Gastrocnemius medialis (tissue), 4 donors: ENCODE data around the gene IQGAP2. TPM values are rescaled to one million over a fixed set of nuclear protein-coding genes. Genes with fewer than 3 reads are reported as not detected.
A peak's percentile ranks its signal among the peaks of the same experiment; 100 is the strongest.

Experiments
- ATAC-seq, 2 donors: fragments of 150-250 bp; one replicate each; pipeline ENCODE4 v1.9.1; 2016
- DNase-seq, 2 donors: peaks; one replicate each; pipeline ENCODE4 v3.0.0-alpha.2; 2019
- H3K27ac ChIP-seq, 4 donors: fragments of 200-600 bp; sonication (generic); 1 replicate in 1 of 4; 2 replicates in 3 of 4; pipeline ENCODE4 v1.5.1; 2016 to 2018; ENCODE audit warnings: mild to moderate bottlenecking in 2 of 4, moderate library complexity in 1 of 4
- H3K27me3 ChIP-seq, 3 donors: fragments of 200-600 bp; sonication (generic) in 2 of 3; 1 replicate in 1 of 3; 2 replicates in 2 of 3; pipeline versions ENCODE4 v1.5.1 to v1.6.0; 2016 to 2019; ENCODE audit warnings: mild to moderate bottlenecking in 1 of 3, moderate library complexity in 1 of 3
- H3K36me3 ChIP-seq, 2 donors: fragments of 200-600 bp; sonication (generic) in 1 of 2; one replicate each; pipeline ENCODE4 v1.5.1; 2017 to 2018
- H3K4me1 ChIP-seq, 2 donors: fragments of 200-600 bp; sonication (generic) in 1 of 2; one replicate each; pipeline ENCODE4 v1.5.1; 2016 to 2017; ENCODE audit warnings: mild to moderate bottlenecking in 2 of 2
- H3K4me3 ChIP-seq, 4 donors: fragments of 200-600 bp; sonication (generic) in 3 of 4; 1 replicate in 1 of 4; 2 replicates in 3 of 4; pipeline ENCODE4 v1.5.1; 2016 to 2019; ENCODE audit warnings: mild to moderate bottlenecking in 2 of 4
- H3K9me3 ChIP-seq, 3 donors: fragments of 200-600 bp; sonication (generic) in 2 of 3; 1 replicate in 1 of 3; 2 replicates in 2 of 3; pipeline ENCODE4 v1.5.1; 2016 to 2019
- POLR2A ChIP-seq, 2 donors: fragments of 450-650 bp; IDR thresholded peaks; one replicate each; pipeline ENCODE4 v1.6.1; 2017; ENCODE audit warnings: antibody characterized with exemption in 2 of 2, mild to moderate bottlenecking in 2 of 2, moderate library complexity in 2 of 2
- in situ Hi-C, 4 donors: fragments of 200-750 bp; cut with MboI; loops; one replicate each; pipeline versions ENCODE4 v1.15.0 to v1.8.0; 2017; ENCODE audit warnings: low sequenced_read_pairs in 4 of 4
- intact Hi-C: fragments of 100-400 bp; cut with DNase I; formaldehyde crosslinking; loops from one replicate; pipeline ENCODE4 v1.15.1; 2023; ENCODE audit warnings: low total_unique reads
- total RNA-seq, 4 donors: library from RNA; depleted of rRNA; stranded (reverse); fragments of >200 nt; gene quantifications; one replicate each; pipeline versions ENCODE4 v1.1.0 to v1.2.3, GENCODE V29; 2016
- TF ChIP-seq, protein P1 (sequence below), 5 experiments: fragments of 450-650 bp in 3 of 5; fragments of 200-600 bp in 2 of 5; sonication (generic) in 2 of 5; IDR thresholded peaks in 4 of 5; conservative IDR thresholded peaks in 1 of 5; 1 replicate in 4 of 5; 2 replicates in 1 of 5; pipeline ENCODE4 v1.5.1; 2016 to 2019; ENCODE audit warnings: antibody characterized with exemption in 5 of 5, mild to moderate bottlenecking in 3 of 5, moderate library complexity in 3 of 5

Gene IQGAP2
- total RNA-seq, 4 donors from 2014 or later = 1.5 to 6.8 (median 2.5) TPM

DNA sequence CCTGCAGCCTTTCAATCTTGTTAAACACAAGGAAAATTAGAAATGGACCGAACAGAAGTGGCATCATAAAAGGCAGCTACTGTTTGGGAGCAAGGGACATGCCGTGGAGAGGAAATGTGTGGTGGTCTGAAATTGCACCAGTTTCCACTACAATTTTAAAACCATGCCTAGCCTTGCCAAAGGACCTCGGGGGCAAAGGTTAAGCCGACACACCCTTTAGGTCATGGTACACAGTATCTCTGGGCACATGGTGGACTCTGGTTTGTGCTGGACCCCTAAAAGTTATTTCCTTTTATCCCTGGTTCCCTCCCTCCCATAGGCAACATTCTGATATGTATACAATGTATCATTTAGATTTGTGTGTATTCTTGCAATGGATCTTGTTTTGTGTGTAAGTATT, 142.1 kb downstream of the IQGAP2 start:
- no peaks in the 10 kb centered on the region for H3K9me3 ChIP-seq
- in situ Hi-C loops = no loop called here
- intact Hi-C loops = no loop called here

DNA sequence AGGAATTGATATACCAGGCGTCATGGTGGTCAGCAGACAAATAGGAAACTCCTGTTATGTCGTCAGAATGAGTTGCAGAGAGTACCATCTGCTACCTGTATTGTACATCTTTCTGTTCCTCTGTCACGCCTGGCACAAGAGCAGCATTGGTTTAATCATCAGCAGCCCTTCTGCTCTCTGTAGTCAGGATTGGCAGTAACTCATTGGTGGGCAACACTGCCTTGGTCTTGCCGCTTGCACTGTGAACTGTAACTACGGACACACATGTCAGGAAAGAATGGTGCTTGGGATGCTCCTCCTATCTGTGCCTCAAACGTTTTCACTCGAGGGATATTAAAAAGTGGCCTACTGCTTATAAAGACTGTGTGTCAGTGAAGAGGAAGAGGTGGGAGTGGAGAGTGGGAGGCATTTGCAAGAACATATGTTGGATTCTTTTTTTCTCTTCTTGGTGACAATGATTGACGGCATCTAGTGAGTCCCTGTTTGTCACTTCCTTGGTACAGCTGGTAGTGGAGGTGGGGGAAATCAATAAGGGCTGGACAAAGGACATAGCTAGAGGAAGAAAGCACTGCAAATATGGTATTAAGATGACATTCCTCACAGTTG, 143.5 kb downstream of the IQGAP2 start:
- DNase-seq = no peak
- no peaks in the 10 kb centered on the region for H3K36me3 ChIP-seq
- in situ Hi-C loops (no loop called here), intact Hi-C loops (no loop called here)
- no peak overlapping the region for H3K27ac ChIP-seq
- no peaks in the 10 kb centered on the region for H3K9me3 ChIP-seq
- H3K4me3 ChIP-seq = no peak overlapping the region
- no peaks in the 10 kb centered on the region for H3K27me3 ChIP-seq
- ATAC-seq = no peak
- no peaks in the 10 kb centered on the region for H3K4me1 ChIP-seq
- TF ChIP-seq, protein P1, sequence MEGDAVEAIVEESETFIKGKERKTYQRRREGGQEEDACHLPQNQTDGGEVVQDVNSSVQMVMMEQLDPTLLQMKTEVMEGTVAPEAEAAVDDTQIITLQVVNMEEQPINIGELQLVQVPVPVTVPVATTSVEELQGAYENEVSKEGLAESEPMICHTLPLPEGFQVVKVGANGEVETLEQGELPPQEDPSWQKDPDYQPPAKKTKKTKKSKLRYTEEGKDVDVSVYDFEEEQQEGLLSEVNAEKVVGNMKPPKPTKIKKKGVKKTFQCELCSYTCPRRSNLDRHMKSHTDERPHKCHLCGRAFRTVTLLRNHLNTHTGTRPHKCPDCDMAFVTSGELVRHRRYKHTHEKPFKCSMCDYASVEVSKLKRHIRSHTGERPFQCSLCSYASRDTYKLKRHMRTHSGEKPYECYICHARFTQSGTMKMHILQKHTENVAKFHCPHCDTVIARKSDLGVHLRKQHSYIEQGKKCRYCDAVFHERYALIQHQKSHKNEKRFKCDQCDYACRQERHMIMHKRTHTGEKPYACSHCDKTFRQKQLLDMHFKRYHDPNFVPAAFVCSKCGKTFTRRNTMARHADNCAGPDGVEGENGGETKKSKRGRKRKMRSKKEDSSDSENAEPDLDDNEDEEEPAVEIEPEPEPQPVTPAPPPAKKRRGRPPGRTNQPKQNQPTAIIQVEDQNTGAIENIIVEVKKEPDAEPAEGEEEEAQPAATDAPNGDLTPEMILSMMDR (IDR thresholded peaks at IDR 0.05 in 4 of 5, conservative IDR thresholded peaks at IDR 0.05 in 1 of 5) = no peak
- TF ChIP-seq POLR2A (IDR thresholded peaks at IDR 0.05) = no peak

More for the DNA sequence above, 142.1 kb downstream of the IQGAP2 start:
- H3K27me3 ChIP-seq = no peaks in the 10 kb centered on the region
- no peaks in the 10 kb centered on the region for H3K36me3 ChIP-seq
- DNase-seq (no peak), ATAC-seq (no peak)
- no peaks in the 10 kb centered on the region for H3K4me1 ChIP-seq
- H3K27ac ChIP-seq = no peak overlapping the region
- no peak overlapping the region for H3K4me3 ChIP-seq
- no peak for TF ChIP-seq POLR2A (IDR thresholded peaks at IDR 0.05)
- TF ChIP-seq, protein P1 (IDR thresholded peaks at IDR 0.05 in 4 of 5, conservative IDR thresholded peaks at IDR 0.05 in 1 of 5) = no peak

DNA sequence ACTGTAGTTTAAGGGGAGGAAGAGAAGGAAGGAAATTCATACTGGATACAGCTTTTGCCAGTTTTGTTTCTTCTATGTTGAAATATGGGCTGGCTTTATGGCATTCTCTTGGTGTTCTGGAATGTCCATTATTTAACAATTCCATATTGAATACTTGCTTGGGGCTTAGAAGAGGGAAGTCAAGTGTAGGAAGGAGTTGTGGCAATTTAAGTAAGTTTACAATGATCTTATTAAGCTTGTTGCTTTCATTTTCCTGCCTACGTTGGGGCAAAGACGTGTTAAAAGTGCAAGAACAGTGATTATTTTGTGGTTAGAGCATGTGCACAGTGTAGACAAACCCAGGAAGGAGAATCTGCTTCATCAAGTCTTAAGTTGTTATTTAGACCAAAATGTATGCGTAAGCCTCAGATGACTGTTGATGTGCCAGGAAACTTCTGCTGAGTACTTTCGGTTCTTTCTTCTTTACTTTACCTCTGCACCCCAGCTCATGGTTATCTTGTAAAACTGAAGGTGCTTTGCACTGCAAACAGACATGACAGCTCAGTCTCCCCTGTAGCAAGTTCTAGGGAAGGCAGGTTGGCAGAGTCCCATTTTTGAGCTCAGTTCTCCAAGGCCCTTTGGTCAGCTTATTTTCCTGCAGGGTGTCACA, 144.3 kb downstream of the IQGAP2 start:
- intact Hi-C loops = no loop called here

DNA sequence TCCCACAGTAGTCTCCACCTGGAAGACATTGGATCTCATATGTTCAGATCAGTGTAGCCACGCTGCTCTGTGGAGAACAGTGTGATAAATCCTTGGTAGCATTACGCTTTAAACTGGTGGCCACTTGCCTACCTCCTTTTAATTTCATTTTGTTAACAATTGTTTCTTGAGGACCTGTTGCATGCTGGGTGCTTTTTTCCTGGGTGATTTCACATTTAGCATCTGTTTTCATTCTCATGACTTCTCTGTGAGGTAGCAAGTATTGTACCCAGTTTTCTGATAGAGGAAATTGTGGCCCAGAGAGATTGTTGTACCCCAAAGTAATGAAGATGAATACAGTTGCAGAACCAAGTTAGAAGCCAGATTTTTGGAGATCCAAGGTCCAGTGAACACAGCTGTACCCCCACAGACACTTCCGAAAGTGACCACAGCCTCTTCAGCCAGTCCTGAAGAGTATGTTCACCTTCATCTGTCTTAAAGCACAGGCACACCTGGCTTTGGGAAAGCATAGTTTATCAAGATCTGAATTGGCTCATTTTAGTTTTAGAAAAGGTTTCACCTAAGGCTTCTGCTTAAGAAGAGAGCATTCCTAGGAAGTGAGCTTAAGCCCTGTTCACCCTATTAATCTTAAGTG, 144.9 kb downstream of the IQGAP2 start:
- in situ Hi-C loops = no loop called here
- Histone ChIP-seq H3K27ac (no peak overlapping the region), H3K4me3 (no peak overlapping the region), H3K9me3 (no peaks in the 10 kb centered on the region), H3K27me3 (no peaks in the 10 kb centered on the region), H3K4me1 (no peaks in the 10 kb centered on the region), H3K36me3 (no peaks in the 10 kb centered on the region)
- no peak for TF ChIP-seq POLR2A (IDR thresholded peaks at IDR 0.05)
- TF ChIP-seq, protein P1 (IDR thresholded peaks at IDR 0.05 in 4 of 5, conservative IDR thresholded peaks at IDR 0.05 in 1 of 5) = no peak
- intact Hi-C loops = no loop called here
- DNase-seq = no peak
- ATAC-seq = peak in 1 of 2 donors; percentile 30

More for the DNA sequence above, 144.3 kb downstream of the IQGAP2 start:
- Histone ChIP-seq H3K36me3 (no peaks in the 10 kb centered on the region), H3K27ac (no peak overlapping the region), H3K4me1 (no peaks in the 10 kb centered on the region), H3K4me3 (no peak overlapping the region), H3K9me3 (no peaks in the 10 kb centered on the region), H3K27me3 (no peaks in the 10 kb centered on the region)
- TF ChIP-seq, protein P1 (IDR thresholded peaks at IDR 0.05 in 4 of 5, conservative IDR thresholded peaks at IDR 0.05 in 1 of 5) = no peak
- TF ChIP-seq POLR2A (IDR thresholded peaks at IDR 0.05) = peak in 1 of 2 donors; percentile 25
- in situ Hi-C loops = no loop called here
- ATAC-seq (peak; percentile 30 to 51), DNase-seq (no peak)
